ENCODE results near the gene ZNF366. TPM values are rescaled to one million over a fixed set of nuclear protein-coding genes. Genes with fewer than 3 reads are reported as not detected.

Gene ZNF366
- total and polyA plus RNA-seq, 2 donors from 2014 or later = 0.22 to 8.1 TPM

GRCh38 chr5:72516916-72517315 is 9.7 kb upstream of the ZNF366 start:
- TF ChIP-seq CTCF (IDR thresholded peaks at IDR 0.05; ENCODE audit: borderline replicate concordance, extremely low read depth, insufficient read depth) = no peak
- no peaks in the 10 kb centered on the region for H3K36me3 ChIP-seq (ENCODE audit: control insufficient read depth in 2 of 3, insufficient read depth in 3 of 3, low read length in 3 of 3)
- DNase-seq (no peak), FAIRE-seq (no peak)
- intact Hi-C loops (cut with DNase I) = no loop called here
- no peak overlapping the region for H3K4me3 ChIP-seq (ENCODE audit: low read length in 3 of 3)
- H3K4me1 ChIP-seq (ENCODE audit: control insufficient read depth in 2 of 3, insufficient read depth in 2 of 3, low read depth in 1 of 3, low read length in 3 of 3) = peaks cover 0 to 2% (median 0%) of the 10 kb centered on the region in 3 donors
- H3K9me3 ChIP-seq (ENCODE audit: control insufficient read depth in 2 of 3, insufficient read depth in 1 of 3, low read length in 3 of 3) = no peaks in the 10 kb centered on the region
- H3K9ac ChIP-seq (ENCODE audit: low read length in 3 of 3) = no peak overlapping the region
- H3K27ac ChIP-seq (ENCODE audit: low read depth in 2 of 2, low read length in 2 of 2) = no peak overlapping the region
- no peaks in the 10 kb centered on the region for H3K27me3 ChIP-seq (ENCODE audit: control insufficient read depth, insufficient read depth, low read length)

- no peak for TF ChIP-seq CTCF (IDR thresholded peaks at IDR 0.05; ENCODE audit: borderline replicate concordance, extremely low read depth, insufficient read depth)
- Histone ChIP-seq H3K36me3 (ENCODE audit: control insufficient read depth in 2 of 3, insufficient read depth in 3 of 3, low read length in 3 of 3) (no peaks in the 10 kb centered on the region), H3K4me1 (ENCODE audit: control insufficient read depth in 2 of 3, insufficient read depth in 2 of 3, low read depth in 1 of 3, low read length in 3 of 3) (peaks cover 0 to 2% (median 0%) of the 10 kb centered on the region in 3 donors), H3K9ac (ENCODE audit: low read length in 3 of 3) (no peak overlapping the region), H3K4me3 (ENCODE audit: low read length in 3 of 3) (no peak overlapping the region), H3K27me3 (ENCODE audit: control insufficient read depth, insufficient read depth, low read length) (no peaks in the 10 kb centered on the region), H3K9me3 (ENCODE audit: control insufficient read depth in 2 of 3, insufficient read depth in 1 of 3, low read length in 3 of 3) (no peaks in the 10 kb centered on the region), H3K27ac (ENCODE audit: low read depth in 2 of 2, low read length in 2 of 2) (no peak overlapping the region)
- FAIRE-seq (no peak), DNase-seq (no peak)
- intact Hi-C loops (cut with DNase I) = no loop called here
Observed at GRCh38 chr5:72515211-72515610, 8.0 kb upstream of the ZNF366 start.

GRCh38 chr5:72512593-72512860 is 5.3 kb upstream of the ZNF366 start:
- TF ChIP-seq CTCF (IDR thresholded peaks at IDR 0.05; ENCODE audit: borderline replicate concordance, extremely low read depth, insufficient read depth) = no peak
- intact Hi-C loops (cut with DNase I) = no loop called here
- no peak overlapping the region for H3K4me3 ChIP-seq (ENCODE audit: low read length in 3 of 3)
- no peak overlapping the region for H3K9ac ChIP-seq (ENCODE audit: low read length in 3 of 3)
- no peaks in the 10 kb centered on the region for H3K27me3 ChIP-seq (ENCODE audit: control insufficient read depth, insufficient read depth, low read length)
- no peaks in the 10 kb centered on the region for H3K4me1 ChIP-seq (ENCODE audit: control insufficient read depth in 2 of 3, insufficient read depth in 2 of 3, low read depth in 1 of 3, low read length in 3 of 3)
- DNase-seq = no peak
- no peaks in the 10 kb centered on the region for H3K9me3 ChIP-seq (ENCODE audit: control insufficient read depth in 2 of 3, insufficient read depth in 1 of 3, low read length in 3 of 3)
- no peak overlapping the region for H3K27ac ChIP-seq (ENCODE audit: low read depth in 2 of 2, low read length in 2 of 2)
- no peaks in the 10 kb centered on the region for H3K36me3 ChIP-seq (ENCODE audit: control insufficient read depth in 2 of 3, insufficient read depth in 3 of 3, low read length in 3 of 3)
- no peak for FAIRE-seq

GRCh38 chr5:72511774-72512592 is 4.8 kb upstream of the ZNF366 start:
- intact Hi-C loops (cut with DNase I) = no loop called here
- H3K27me3 ChIP-seq (ENCODE audit: control insufficient read depth, insufficient read depth, low read length) = no peaks in the 10 kb centered on the region
- FAIRE-seq (no peak), DNase-seq (no peak)
- no peak overlapping the region for H3K9ac ChIP-seq (ENCODE audit: low read length in 3 of 3)
- no peak overlapping the region for H3K4me3 ChIP-seq (ENCODE audit: low read length in 3 of 3)
- H3K4me1 ChIP-seq (ENCODE audit: control insufficient read depth in 2 of 3, insufficient read depth in 2 of 3, low read depth in 1 of 3, low read length in 3 of 3) = no peaks in the 10 kb centered on the region
- H3K36me3 ChIP-seq (ENCODE audit: control insufficient read depth in 2 of 3, insufficient read depth in 3 of 3, low read length in 3 of 3) = no peaks in the 10 kb centered on the region
- no peaks in the 10 kb centered on the region for H3K9me3 ChIP-seq (ENCODE audit: control insufficient read depth in 2 of 3, insufficient read depth in 1 of 3, low read length in 3 of 3)
- H3K27ac ChIP-seq (ENCODE audit: low read depth in 2 of 2, low read length in 2 of 2) = no peak overlapping the region
- no peak for TF ChIP-seq CTCF (IDR thresholded peaks at IDR 0.05; ENCODE audit: borderline replicate concordance, extremely low read depth, insufficient read depth)

Data from kidney (tissue), 14 donors.